KBM-7 (cell line): ENCODE results near the gene EHD3.
A peak's percentile ranks its signal among the peaks of the same experiment; 100 is the strongest.

Source experiments
- DNase-seq: peaks from one replicate; pipeline ENCODE4 v3.0.0-alpha.2; 2015
- in situ Hi-C: fragments of 300-500 bp; cut with MboI; formaldehyde crosslinking; loops from 2 replicates; pipeline ENCODE4 v1.14.3; 2020; ENCODE audit warnings: low sequenced_read_pairs, low pct_unique_long_range_greater_than_20kb, mixed read lengths

EHD3 gene

GRCh38 chr2:31208240-31208639 is 25.7 kb upstream of the EHD3 start:
- no peak for DNase-seq
- in situ Hi-C loops, result no loop called here

- in situ Hi-C loops, result no loop called here
- no peak for DNase-seq
Observed at GRCh38 chr2:31212659-31213600, 21.0 kb upstream of the EHD3 start.

- in situ Hi-C loops, result no loop called here
- DNase-seq, result no peak
Observed at GRCh38 chr2:31213601-31214443, 20.1 kb upstream of the EHD3 start.

GRCh38 chr2:31214444-31214915 is 19.5 kb upstream of the EHD3 start:
- in situ Hi-C loops, result no loop called here
- DNase-seq, result no peak

- no peak for DNase-seq
- in situ Hi-C loops, result no loop called here
Observed at GRCh38 chr2:31216734-31217133, 17.2 kb upstream of the EHD3 start.

- DNase-seq, result no peak
- in situ Hi-C loops, result no loop called here
Observed at GRCh38 chr2:31217465-31218200, 16.3 kb upstream of the EHD3 start, which contains the start of gene CAPN14. Gene CAPN14 (minus strand): TSS chr2:31217515. CDS start chr2:31205447, 12,068 bp downstream.

- peak; percentile 40 for DNase-seq
- in situ Hi-C loops, result no loop called here
Observed at GRCh38 chr2:31219131-31219969, 14.6 kb upstream of the EHD3 start.

GRCh38 chr2:31221544-31221943 is 12.4 kb upstream of the EHD3 start:
- in situ Hi-C loops, result no loop called here
- DNase-seq, result no peak

GRCh38 chr2:31222071-31222470 is 11.9 kb upstream of the EHD3 start:
- DNase-seq, result no peak
- in situ Hi-C loops, result no loop called here

- in situ Hi-C loops, result no loop called here
- DNase-seq, result no peak
Observed at GRCh38 chr2:31223026-31223425, 10.9 kb upstream of the EHD3 start.

- no peak for DNase-seq
- in situ Hi-C loops, result no loop called here
Observed at GRCh38 chr2:31223749-31224148, 10.2 kb upstream of the EHD3 start.

- no peak for DNase-seq
- in situ Hi-C loops, result no loop called here
Observed at GRCh38 chr2:31226266-31226665, 7.7 kb upstream of the EHD3 start.

- DNase-seq, result no peak
- in situ Hi-C loops, result no loop called here
Observed at GRCh38 chr2:31227110-31227509, 6.8 kb upstream of the EHD3 start.

- in situ Hi-C loops, result no loop called here
- no peak for DNase-seq
Observed at GRCh38 chr2:31227711-31228125, 6.2 kb upstream of the EHD3 start.

- in situ Hi-C loops, result no loop called here
- DNase-seq, result no peak
Observed at GRCh38 chr2:31228717-31229116, 5.2 kb upstream of the EHD3 start.

- no peak for DNase-seq
- in situ Hi-C loops, result no loop called here
Observed at GRCh38 chr2:31230751-31231150, 3.2 kb upstream of the EHD3 start.

GRCh38 chr2:31231571-31232302 is 2.2 kb upstream of the EHD3 start:
- in situ Hi-C loops, result no loop called here
- no peak for DNase-seq

GRCh38 chr2:31232586-31232985 is 1.4 kb upstream of the EHD3 start:
- in situ Hi-C loops, result no loop called here

More at GRCh38 chr2:31232586-31232985, 1.4 kb upstream of the EHD3 start:
- DNase-seq, result no peak
